ENCODE data around the gene CDHR5.

The CDHR5 gene

GRCh38 chr11:645536-645935 lies 20.8 kb upstream of the CDHR5 start:
- no peak for FAIRE-seq
- DNase-seq (ENCODE audit: insufficient read length, low spot score) = no peak

GRCh38 chr11:643849-644738 lies 19.3 kb upstream of the CDHR5 start:
- DNase-seq (ENCODE audit: insufficient read length, low spot score) (no peak), FAIRE-seq (no peak)

- no peak for FAIRE-seq
- no peak for DNase-seq (ENCODE audit: insufficient read length, low spot score)
Measured at GRCh38 chr11:643366-643765, 18.6 kb upstream of the CDHR5 start.

GRCh38 chr11:641806-642370 lies 17.1 kb upstream of the CDHR5 start:
- DNase-seq (ENCODE audit: insufficient read length, low spot score) (no peak), FAIRE-seq (peak; percentile 48)

GRCh38 chr11:640021-640706 lies 15.4 kb upstream of the CDHR5 start:
- FAIRE-seq = no peak
- no peak for DNase-seq (ENCODE audit: insufficient read length, low spot score)

GRCh38 chr11:639332-639955 lies 14.7 kb upstream of the CDHR5 start:
- DNase-seq (ENCODE audit: insufficient read length, low spot score) (no peak), FAIRE-seq (no peak)

GRCh38 chr11:638631-639331 lies 14.0 kb upstream of the CDHR5 start:
- no peak for FAIRE-seq
- no peak for DNase-seq (ENCODE audit: insufficient read length, low spot score)

- FAIRE-seq = no peak
- no peak for DNase-seq (ENCODE audit: insufficient read length, low spot score)
Measured at GRCh38 chr11:637593-638521, 13.1 kb upstream of the CDHR5 start.

GRCh38 chr11:637333-637592 lies 12.5 kb upstream of the CDHR5 start:
- DNase-seq (ENCODE audit: insufficient read length, low spot score) = no peak
- FAIRE-seq = no peak

GRCh38 chr11:636511-637332 lies 12.0 kb upstream of the CDHR5 start, which contains the start of gene DRD4:
TSS of gene DRD4 (plus strand) at chr11:637269. CDS start at chr11:637305, 36 bp downstream.
- FAIRE-seq (no peak), DNase-seq (ENCODE audit: insufficient read length, low spot score) (no peak)

- DNase-seq (ENCODE audit: insufficient read length, low spot score) (no peak), FAIRE-seq (no peak)
Measured at GRCh38 chr11:635945-636510, 11.3 kb upstream of the CDHR5 start.

GRCh38 chr11:630871-631270 lies 6.1 kb upstream of the CDHR5 start:
- FAIRE-seq = no peak

GRCh38 chr11:629237-629583 lies 4.5 kb upstream of the CDHR5 start:
- DNase-seq (ENCODE audit: insufficient read length, low spot score) (no peak), FAIRE-seq (no peak)

More at GRCh38 chr11:630871-631270, 6.1 kb upstream of the CDHR5 start:
- no peak for DNase-seq (ENCODE audit: insufficient read length, low spot score)

- FAIRE-seq = no peak
- DNase-seq (ENCODE audit: insufficient read length, low spot score) = no peak
Measured at GRCh38 chr11:628056-628455, 3.3 kb upstream of the CDHR5 start.

GRCh38 chr11:627308-627576 lies 2.5 kb upstream of the CDHR5 start:
- FAIRE-seq = no peak
- no peak for DNase-seq (ENCODE audit: insufficient read length, low spot score)

GRCh38 chr11:626475-627307 lies 1.9 kb upstream of the CDHR5 start, which contains the start of gene SCT:
TSS of gene SCT (minus strand) at chr11:627181. CDS start at chr11:627143, 38 bp downstream.
- FAIRE-seq (no peak), DNase-seq (ENCODE audit: insufficient read length, low spot score) (no peak)

- FAIRE-seq (no peak), DNase-seq (ENCODE audit: insufficient read length, low spot score) (no peak)
Measured at GRCh38 chr11:625636-626268, 997 bp upstream of the CDHR5 start.

Measured in HTR-8/SVneo (cell line).